Central memory CD8-positive, alpha-beta T cell (primary cell): ENCODE data around the gene GPR157.
"Not testable (repeated sequence)": the region's sequence is repeated elsewhere in the genome, so short reads cannot be mapped to it uniquely, and the experiment has no call there.

Experiments used
- ATAC-seq: fragments of 150-1000 bp; cut with Tn5 transposase; replicated peaks from 2 replicates; pipeline ENCODE4 v1.10.0; 2022; ENCODE audit warnings: mild to moderate bottlenecking, moderate FRiP score, moderate number of reproducible peaks; ENCODE audit not compliant: poor library complexity, severe bottlenecking; ENCODE audit errors: extremely low read depth
- DNase-seq, 2 donors: peaks; one replicate each; pipeline ENCODE4 v3.0.0; 2021; ENCODE audit warnings: low spot score in 2 of 2
- H3K27ac Mint-ChIP-seq: one replicate; pipeline ENCODE4 v1.8.0; 2022; ENCODE audit warnings: low read depth, mild to moderate bottlenecking, moderate library complexity, mixed read lengths
- H3K27me3 Mint-ChIP-seq: one replicate; pipeline ENCODE4 v1.8.0; 2022; ENCODE audit warnings: mixed read lengths
- H3K36me3 Mint-ChIP-seq: one replicate; pipeline ENCODE4 v1.8.0; 2022; ENCODE audit warnings: mild to moderate bottlenecking, moderate library complexity, mixed read lengths; ENCODE audit not compliant: insufficient read depth
- H3K4me1 Mint-ChIP-seq: one replicate; pipeline ENCODE4 v1.8.0; 2022; ENCODE audit warnings: mixed read lengths
- H3K4me3 Mint-ChIP-seq: one replicate; pipeline ENCODE4 v1.8.0; 2022; ENCODE audit warnings: mild to moderate bottlenecking, moderate library complexity, mixed read lengths
- H3K9me3 Mint-ChIP-seq: one replicate; pipeline ENCODE4 v1.8.0; 2022; ENCODE audit warnings: mixed read lengths

GPR157 gene

GRCh38 chr1:9139930-9140329 is 11.0 kb upstream of the GPR157 start:
- Mint-ChIP-seq H3K9me3 (no peaks in the 10 kb centered on the region), H3K27me3 (peaks cover 21% of the 10 kb centered on the region), H3K27ac (no peak overlapping the region), H3K36me3 (no peaks in the 10 kb centered on the region), H3K4me1 (peaks cover 4% of the 10 kb centered on the region), H3K4me3 (no peak overlapping the region)
- ATAC-seq, result no peak
- no peak for DNase-seq

GRCh38 chr1:9136932-9137331 is 8.0 kb upstream of the GPR157 start:
- ATAC-seq (no peak), DNase-seq (no peak)
- H3K27me3 Mint-ChIP-seq, result peaks cover 21% of the 10 kb centered on the region
- no peaks in the 10 kb centered on the region for H3K9me3 Mint-ChIP-seq
- no peaks in the 10 kb centered on the region for H3K36me3 Mint-ChIP-seq
- H3K4me3 Mint-ChIP-seq, result no peak overlapping the region
- no peak overlapping the region for H3K27ac Mint-ChIP-seq
- peaks cover under 1% of the 10 kb centered on the region for H3K4me1 Mint-ChIP-seq

GRCh38 chr1:9135073-9135836 is 6.4 kb upstream of the GPR157 start:
- no peak for DNase-seq
- ATAC-seq, result peak; percentile 19
- Mint-ChIP-seq H3K36me3 (no peaks in the 10 kb centered on the region), H3K9me3 (no peaks in the 10 kb centered on the region), H3K27ac (no peak overlapping the region), H3K27me3 (peaks cover 21% of the 10 kb centered on the region), H3K4me3 (no peak overlapping the region), H3K4me1 (no peaks in the 10 kb centered on the region)

- DNase-seq (no peak), ATAC-seq (no peak)
- H3K4me3 Mint-ChIP-seq, result no peak overlapping the region
- no peaks in the 10 kb centered on the region for H3K9me3 Mint-ChIP-seq
- H3K4me1 Mint-ChIP-seq, result peaks cover 6% of the 10 kb centered on the region
- no peak overlapping the region for H3K27ac Mint-ChIP-seq
- peaks cover 4% of the 10 kb centered on the region for H3K36me3 Mint-ChIP-seq
- H3K27me3 Mint-ChIP-seq, result peaks cover 21% of the 10 kb centered on the region
Measured at GRCh38 chr1:9133870-9134585, 5.1 kb upstream of the GPR157 start.

DNA sequence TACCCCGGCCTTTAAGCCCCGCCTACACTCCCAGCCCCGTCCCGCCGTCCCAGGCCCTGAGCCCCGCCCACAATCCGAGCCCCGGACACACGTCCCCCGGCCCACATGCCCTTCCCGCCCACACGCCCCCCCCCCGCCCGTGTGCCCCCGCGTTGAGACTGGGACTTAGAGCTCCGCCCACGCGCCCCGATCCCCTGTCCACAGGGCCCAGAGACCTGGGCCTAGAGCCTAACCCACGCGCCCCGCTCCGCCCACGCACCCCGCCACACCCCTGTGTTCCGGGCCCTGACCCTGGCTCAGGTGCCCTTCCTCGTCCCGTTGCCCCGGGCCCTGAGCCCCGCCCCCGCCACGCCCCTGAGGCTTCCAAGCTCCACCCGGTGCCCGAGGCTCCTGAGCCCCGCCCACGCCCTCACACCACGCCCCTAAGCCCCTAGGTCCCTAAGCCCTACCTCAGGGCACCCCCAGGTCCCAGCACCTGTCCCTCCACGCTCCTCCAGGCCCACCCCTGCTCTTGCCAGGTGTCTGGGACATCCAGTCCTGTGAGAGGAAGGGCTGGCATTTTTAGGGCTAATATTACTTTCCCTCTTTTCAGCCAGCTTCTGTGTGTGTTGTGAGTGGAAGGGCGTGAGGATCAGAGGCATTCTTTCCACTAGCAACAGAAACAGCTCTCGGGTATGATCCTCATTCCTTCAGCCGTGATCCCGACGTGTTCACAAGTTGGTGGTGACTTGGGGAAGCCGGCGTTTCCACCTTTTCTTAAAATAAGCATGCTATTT is 552 bp upstream of the GPR157 start:
- H3K9me3 Mint-ChIP-seq, result no peaks in the 10 kb centered on the region
- peak overlapping the region; percentile 52 for H3K27ac Mint-ChIP-seq
- DNase-seq (peak; percentile 69 to 77), ATAC-seq (peak; percentile 70)
- peak overlapping the region; percentile 76 for H3K4me3 Mint-ChIP-seq
- H3K36me3 Mint-ChIP-seq, result peaks cover 8% of the 10 kb centered on the region
- H3K4me1 Mint-ChIP-seq, result peaks cover 6% of the 10 kb centered on the region
- no peaks in the 10 kb centered on the region for H3K27me3 Mint-ChIP-seq

DNA sequence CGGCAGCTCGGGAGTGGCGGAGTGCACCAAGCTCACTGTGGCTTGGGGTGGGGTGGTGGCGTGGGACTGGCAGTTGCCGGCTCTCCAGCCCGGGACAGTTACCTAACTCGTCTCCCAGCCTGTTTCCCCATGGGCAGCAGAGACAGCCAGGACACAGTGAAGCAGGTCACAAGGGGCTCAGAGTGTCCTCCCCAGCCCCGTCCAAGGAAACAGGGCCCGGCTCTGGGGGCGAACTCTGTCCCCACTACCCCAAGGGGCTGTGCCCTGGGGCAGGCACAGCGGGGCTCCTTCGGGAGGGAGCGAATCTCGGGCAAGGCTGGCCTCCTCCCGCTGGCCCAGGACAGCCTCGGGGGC is 759 bp downstream of the GPR157 start:
- peaks cover 8% of the 10 kb centered on the region for H3K36me3 Mint-ChIP-seq
- peak overlapping the region; percentile 79 for H3K27ac Mint-ChIP-seq
- DNase-seq (no peak), ATAC-seq (no peak)
- peak overlapping the region; percentile 88 for H3K4me3 Mint-ChIP-seq
- H3K9me3 Mint-ChIP-seq, result no peaks in the 10 kb centered on the region
- peaks cover 6% of the 10 kb centered on the region for H3K4me1 Mint-ChIP-seq
- no peaks in the 10 kb centered on the region for H3K27me3 Mint-ChIP-seq

DNA sequence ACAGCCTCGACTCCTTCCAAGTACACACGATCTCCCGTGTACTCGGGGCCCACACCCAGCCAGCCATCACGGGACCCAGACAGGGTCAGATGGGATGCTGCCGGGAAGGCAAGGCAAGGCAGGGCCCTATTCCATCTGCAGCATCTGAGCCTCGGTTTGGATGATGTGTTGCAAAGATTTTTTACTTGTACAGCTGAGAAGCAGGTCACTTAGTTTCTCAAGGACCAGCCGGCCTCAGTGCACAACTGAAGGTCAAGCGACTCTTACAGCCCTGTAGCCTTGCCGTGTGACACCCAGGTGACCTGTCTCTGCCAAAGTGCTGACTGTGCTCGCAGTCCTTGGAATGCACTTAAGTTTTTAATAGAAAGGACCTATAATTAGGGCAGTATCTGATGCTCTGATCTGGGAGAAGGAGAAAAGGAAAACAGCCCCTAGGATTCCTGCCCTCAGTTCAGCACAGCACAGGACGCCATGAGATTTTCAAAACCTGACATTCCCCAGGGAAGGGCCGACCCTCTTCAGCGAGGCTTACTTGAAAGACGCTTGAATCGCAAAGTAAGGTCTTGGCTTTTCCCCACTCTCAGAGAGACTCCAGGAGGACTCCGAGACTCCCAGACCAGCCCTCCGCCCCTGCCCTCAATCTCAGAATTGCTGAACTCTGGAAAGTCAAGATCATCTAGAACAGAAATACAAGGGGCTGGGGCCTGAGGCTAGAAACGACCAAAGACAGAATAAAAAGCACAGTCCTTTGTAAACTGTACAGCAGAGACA is 1.3 kb downstream of the GPR157 start:
- peaks cover 8% of the 10 kb centered on the region for H3K36me3 Mint-ChIP-seq
- no peaks in the 10 kb centered on the region for H3K9me3 Mint-ChIP-seq
- no peaks in the 10 kb centered on the region for H3K27me3 Mint-ChIP-seq
- no peak overlapping the region for H3K27ac Mint-ChIP-seq
- peak overlapping the region; percentile 88 for H3K4me3 Mint-ChIP-seq
- DNase-seq (no peak), ATAC-seq (no peak)
- H3K4me1 Mint-ChIP-seq, result peaks cover 7% of the 10 kb centered on the region

- ATAC-seq (no peak), DNase-seq (no peak)
- Mint-ChIP-seq H3K27ac (no peak overlapping the region), H3K4me3 (no peak overlapping the region), H3K9me3 (no peaks in the 10 kb centered on the region), H3K4me1 (peaks cover 15% of the 10 kb centered on the region), H3K27me3 (no peaks in the 10 kb centered on the region), H3K36me3 (peaks cover 8% of the 10 kb centered on the region)
Measured at GRCh38 chr1:9126511-9126910, 2.4 kb downstream of the GPR157 start.

DNA sequence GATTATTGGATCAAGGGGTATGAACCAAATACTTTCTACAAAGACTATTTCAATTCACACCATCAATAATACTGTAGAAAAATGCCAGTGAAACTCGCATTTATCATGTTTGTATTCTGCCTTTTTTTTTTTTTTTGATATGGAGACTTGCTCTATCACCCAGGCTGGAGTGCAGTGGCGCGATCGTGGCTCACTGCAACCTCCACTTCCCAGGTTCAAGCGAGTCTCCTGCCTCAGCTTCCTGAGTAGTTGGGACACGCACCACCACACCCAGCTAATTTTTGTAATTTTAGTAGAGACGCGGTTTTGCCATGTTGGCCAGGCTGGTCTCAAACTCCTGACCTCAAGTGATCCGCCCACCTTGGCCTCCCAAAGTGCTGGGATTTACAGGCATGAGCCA is 3.1 kb downstream of the GPR157 start:
- not testable (repeated sequence) for DNase-seq, H3K4me3 Mint-ChIP-seq, H3K9me3 Mint-ChIP-seq, ATAC-seq, H3K27me3 Mint-ChIP-seq, H3K36me3 Mint-ChIP-seq, H3K27ac Mint-ChIP-seq
- H3K4me1 Mint-ChIP-seq, result peaks cover 15% of the 10 kb centered on the region

GRCh38 chr1:9125325-9125724 is 3.6 kb downstream of the GPR157 start:
- Mint-ChIP-seq H3K4me3 (no peak overlapping the region), H3K4me1 (peaks cover 15% of the 10 kb centered on the region)

GRCh38 chr1:9124389-9124788 is 4.5 kb downstream of the GPR157 start:
- ATAC-seq, result not testable (repeated sequence)

More at GRCh38 chr1:9125325-9125724, 3.6 kb downstream of the GPR157 start:
- no peak for DNase-seq
- Mint-ChIP-seq H3K9me3 (no peaks in the 10 kb centered on the region), H3K27ac (no peak overlapping the region), H3K36me3 (peaks cover 8% of the 10 kb centered on the region), H3K27me3 (no peaks in the 10 kb centered on the region)
- no peak for ATAC-seq

GRCh38 chr1:9123665-9124064 is 5.2 kb downstream of the GPR157 start:
- H3K27ac Mint-ChIP-seq, H3K36me3 Mint-ChIP-seq, H3K9me3 Mint-ChIP-seq, H3K4me1 Mint-ChIP-seq, DNase-seq, ATAC-seq, H3K27me3 Mint-ChIP-seq, H3K4me3 Mint-ChIP-seq: not testable (repeated sequence)

More at GRCh38 chr1:9124389-9124788, 4.5 kb downstream of the GPR157 start:
- not testable (repeated sequence) for H3K36me3 Mint-ChIP-seq, DNase-seq, H3K4me3 Mint-ChIP-seq, H3K27ac Mint-ChIP-seq, H3K4me1 Mint-ChIP-seq, H3K9me3 Mint-ChIP-seq, H3K27me3 Mint-ChIP-seq
